ENCODE results near the gene ASCC2.
"Not testable (repeated sequence)": the region's sequence is repeated elsewhere in the genome, so short reads cannot be mapped to it uniquely, and the experiment has no call there.

Gene ASCC2

GRCh38 chr22:29837741-29838598 is at the start of gene ASCC2:
Gene ASCC2 (minus strand): TSS chr22:29838274. CDS start chr22:29832325, 5,949 bp downstream.
- peak; percentile 89 for DNase-seq

GRCh38 chr22:29887358-29887757 is 49.3 kb upstream of the ASCC2 start:
- DNase-seq = no peak

GRCh38 chr22:29886596-29886995 is 48.5 kb upstream of the ASCC2 start:
- no peak for DNase-seq

DNA sequence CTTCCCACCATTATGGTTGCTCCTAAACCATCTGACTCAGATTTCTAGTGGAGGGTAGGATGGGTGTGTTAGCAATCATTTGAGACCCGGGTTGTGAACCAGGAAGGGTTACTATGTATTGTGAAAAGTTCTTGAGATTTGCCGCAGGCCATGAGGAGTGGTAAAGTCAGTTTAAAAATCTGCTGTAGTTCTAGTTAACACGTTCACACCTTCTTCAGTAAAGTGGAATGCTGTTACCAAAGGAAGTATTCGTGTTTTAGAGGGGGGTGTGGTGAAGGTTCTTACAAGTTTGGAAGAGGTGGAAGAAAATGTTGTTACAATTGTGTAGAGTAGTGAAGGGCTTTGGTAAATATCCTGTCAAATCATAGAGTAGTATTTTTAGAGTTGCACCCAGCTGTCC is 47.5 kb upstream of the ASCC2 start:
- DNase-seq = no peak

DNA sequence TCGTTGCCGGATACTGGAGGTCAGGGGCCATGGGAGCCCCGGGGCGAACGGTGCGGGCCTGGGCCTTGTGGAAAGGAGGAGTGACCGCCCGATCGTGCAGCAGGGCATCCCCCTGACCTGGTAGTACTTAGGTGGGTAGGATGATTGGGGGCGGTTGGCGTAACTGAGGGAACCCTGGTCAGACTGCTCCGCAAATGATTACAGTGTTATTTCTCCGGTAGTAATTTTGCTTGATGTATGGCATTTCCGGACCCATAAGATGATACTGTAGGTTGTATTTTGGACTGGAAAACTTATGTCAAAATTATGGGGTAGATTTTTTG is 45.7 kb upstream of the ASCC2 start:
- DNase-seq = no peak

- DNase-seq = peak; percentile 61
Measured at GRCh38 chr22:29883045-29883774, 45.1 kb upstream of the ASCC2 start, which contains the start of gene MTMR3. Gene MTMR3 (plus strand): TSS chr22:29883174. CDS start chr22:29971060, 87,886 bp downstream.

DNA sequence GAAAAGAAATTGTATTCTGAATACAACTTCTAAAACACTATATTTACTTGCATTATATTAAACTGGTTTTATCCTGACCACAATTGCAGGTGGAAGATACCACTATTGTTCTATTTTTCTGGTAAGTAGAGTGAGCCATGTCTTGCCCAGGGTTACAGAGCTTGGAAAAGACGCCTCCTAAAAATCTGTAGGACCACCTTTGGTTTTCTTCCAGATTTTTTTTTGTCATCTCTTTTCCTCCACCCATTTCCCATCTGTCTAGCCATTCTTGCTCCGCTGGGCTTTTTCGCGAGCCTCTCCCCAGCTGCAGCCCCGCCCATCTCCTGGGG is 44.6 kb upstream of the ASCC2 start:
- no peak for DNase-seq

- DNase-seq = no peak
Measured at GRCh38 chr22:29879753-29880152, 41.7 kb upstream of the ASCC2 start.

- no peak for DNase-seq
Measured at GRCh38 chr22:29877620-29878019, 39.5 kb upstream of the ASCC2 start.

DNA sequence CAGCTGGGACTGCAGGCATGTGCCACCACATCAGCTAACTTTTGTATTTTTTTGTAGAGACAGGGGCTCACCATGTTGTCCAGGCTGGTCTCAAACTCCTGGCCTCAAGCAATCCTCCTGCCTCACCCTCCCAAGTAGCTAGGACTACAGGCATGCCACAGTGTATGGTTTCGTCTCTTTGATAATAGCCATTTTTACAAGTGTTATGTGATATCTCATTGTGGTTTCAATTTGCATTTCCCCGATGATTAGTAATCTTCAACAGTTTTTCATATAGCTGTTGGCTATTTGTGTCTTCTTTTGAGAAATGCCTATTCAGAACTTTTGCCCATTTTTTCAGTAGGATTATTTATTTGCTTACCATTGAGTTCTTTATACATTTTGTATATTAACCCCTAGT is 35.9 kb upstream of the ASCC2 start:
- DNase-seq = no peak

- DNase-seq = no peak
Measured at GRCh38 chr22:29872989-29873388, 34.9 kb upstream of the ASCC2 start.

DNA sequence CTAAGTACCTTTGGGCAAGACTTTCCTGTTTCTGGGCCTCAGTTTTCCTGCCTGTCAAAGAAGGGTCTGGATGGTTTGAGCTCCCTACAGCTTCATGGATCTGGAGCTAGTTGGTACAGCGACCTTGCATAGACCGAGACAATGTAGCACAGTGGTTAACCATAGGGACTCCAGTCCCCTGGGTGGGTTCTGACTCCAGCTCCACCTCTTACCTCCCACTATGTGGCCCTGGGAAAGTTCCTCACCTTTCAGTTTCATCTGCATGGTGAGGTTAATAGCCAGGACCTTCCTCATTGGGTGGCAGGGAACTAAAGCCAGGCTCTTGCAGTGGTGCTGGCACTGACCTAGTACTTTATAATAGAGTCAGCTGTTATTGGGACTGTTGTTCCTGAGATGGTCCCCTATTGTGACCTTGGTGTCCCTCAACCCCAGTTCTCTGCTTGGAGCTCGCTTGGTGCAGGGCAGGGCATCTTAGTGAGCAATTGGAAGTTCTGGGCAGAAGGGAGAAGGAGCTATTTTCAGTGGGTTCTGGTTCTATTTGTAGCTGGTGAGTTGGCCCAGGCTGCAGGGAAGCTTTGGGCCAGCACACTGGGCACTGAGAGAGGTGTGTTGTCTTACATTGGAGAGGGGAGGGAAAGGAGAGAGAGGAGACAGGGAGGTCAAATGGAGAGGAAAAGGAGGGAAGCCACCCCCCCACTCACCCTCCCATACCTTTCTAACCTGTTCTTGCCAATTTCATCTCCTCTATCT is 34.2 kb upstream of the ASCC2 start:
- no peak for DNase-seq

GRCh38 chr22:29871684-29872083 is 33.6 kb upstream of the ASCC2 start:
- DNase-seq = no peak

DNA sequence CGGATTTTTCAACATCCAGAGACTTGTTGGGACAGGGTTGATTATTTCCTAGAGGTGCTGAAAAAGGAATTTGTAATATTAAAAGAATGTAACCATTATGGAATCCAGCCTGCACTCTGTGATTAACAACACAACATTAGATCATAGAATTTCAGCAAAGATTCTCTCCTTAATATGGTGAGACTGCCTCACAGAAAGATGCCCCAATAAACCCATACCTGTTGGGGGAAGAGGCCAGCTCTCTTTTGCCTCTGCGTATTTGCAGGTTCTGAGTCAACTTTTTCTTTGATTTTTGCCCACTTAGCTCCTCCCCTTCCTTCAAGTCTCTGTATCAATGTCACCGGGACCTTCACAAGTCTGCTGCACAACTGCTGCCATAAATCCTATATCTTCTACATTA is 32.5 kb upstream of the ASCC2 start:
- DNase-seq = no peak

GRCh38 chr22:29867851-29868250 is 29.8 kb upstream of the ASCC2 start:
- no peak for DNase-seq

GRCh38 chr22:29867260-29867659 is 29.2 kb upstream of the ASCC2 start:
- no peak for DNase-seq

GRCh38 chr22:29865572-29865971 is 27.5 kb upstream of the ASCC2 start:
- not testable (repeated sequence) for DNase-seq

DNA sequence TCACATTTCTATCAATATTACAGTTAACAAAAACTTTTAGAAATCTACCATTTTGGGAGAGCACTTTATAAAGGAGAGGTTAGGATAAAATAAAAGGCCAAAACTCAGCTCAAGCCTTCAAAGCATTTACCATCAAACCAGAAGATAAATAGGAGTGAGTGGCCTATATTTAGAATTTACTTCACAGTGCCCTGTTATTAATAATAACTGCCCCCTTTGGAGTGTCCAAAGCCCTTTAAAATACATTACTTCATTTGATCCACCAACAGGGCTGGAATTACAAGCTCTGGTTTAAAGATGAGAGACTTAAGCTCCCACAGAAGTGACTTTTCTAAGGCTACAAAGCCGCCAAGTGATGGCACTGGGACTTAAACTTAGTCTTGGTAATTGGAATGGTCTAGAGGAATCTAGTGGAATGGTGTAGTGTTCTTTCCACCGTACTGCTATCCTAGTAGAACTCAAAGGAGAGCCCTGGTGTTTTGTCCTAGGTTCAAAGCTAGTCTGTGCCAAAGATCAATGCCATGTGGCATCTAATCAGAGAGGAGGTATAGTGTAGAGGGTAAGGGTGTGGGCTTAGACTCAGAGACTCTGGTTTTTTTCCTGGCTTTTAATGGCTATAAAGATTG is 23.7 kb upstream of the ASCC2 start:
- DNase-seq = no peak

DNA sequence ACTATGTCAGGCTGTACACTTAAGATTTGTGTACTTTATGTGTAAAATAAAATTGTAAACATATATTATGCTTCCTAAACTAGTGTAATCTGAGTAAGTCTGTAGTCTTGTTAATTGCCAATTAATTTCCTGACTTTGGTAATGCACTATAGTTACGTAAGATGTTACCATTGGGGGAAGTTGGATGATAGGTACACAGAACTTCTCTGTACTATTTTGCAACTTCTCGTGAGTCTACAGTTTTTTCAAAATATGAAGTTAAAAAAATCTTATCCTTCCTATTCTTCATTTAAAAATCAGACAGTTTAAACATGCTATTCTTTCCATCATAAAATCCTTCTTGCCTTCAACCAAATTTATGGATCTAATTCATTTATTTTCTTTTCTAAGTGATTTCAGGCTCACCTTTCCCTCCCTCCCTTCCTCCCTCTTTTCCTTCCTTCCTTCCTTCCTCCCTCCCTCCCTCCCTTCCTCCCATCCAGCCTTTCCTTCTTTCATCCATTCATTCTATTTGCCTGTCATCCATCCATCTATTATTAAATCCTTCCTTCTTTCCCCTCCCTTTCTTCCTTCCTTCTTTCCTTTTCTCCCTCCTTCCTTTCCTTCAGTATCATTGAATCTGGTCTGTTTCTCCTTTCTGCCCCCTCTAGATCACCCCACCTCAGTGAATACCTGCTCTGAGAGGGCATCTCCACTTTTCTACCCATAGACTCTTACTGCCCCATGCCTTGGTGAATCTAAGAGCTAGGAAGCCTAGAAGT is 22.1 kb upstream of the ASCC2 start:
- DNase-seq = no peak

DNA sequence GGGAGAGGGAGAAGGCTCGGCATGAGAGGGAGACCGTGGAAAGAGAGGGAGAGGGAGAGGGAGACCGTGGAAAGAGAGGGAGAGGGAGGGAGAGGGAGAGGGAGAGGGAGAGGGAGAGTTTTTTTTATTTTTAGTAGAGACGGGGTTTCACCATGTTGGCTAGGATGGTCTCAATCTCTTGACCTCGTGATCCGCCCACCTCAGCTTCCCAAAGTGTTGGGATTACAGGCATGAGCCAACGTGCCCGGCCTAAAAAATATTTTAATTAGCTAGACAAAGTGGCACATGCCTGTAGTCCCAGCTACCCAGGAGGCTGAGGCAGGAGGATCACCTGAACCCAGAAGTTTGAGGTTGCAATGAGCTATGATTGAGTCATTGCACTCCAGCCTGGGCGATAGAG is 21.0 kb upstream of the ASCC2 start:
- DNase-seq = not testable (repeated sequence)

GRCh38 chr22:29856496-29856895 is 18.4 kb upstream of the ASCC2 start:
- DNase-seq = no peak

GRCh38 chr22:29855611-29856181 is 17.6 kb upstream of the ASCC2 start:
- no peak for DNase-seq
